Body of pancreas (tissue), 4 donors: ENCODE data around the gene SLC13A3. TPM values are rescaled to one million over a fixed set of nuclear protein-coding genes. Genes with fewer than 3 reads are reported as not detected.

ENCODE experiments used
- ATAC-seq: fragments of 150-250 bp; one replicate; pipeline ENCODE4 v1.9.1; 2016
- DNase-seq, 4 donors: peaks; one replicate each; pipeline ENCODE4 v3.0.0-alpha.2; 2019
- H3K27ac ChIP-seq, 4 donors: fragments of 200-600 bp; sonication (generic); 1 replicate in 3 of 4; 2 replicates in 1 of 4; pipeline versions ENCODE4 v1.5.1 to v1.6.1; 2016 to 2019; ENCODE audit warnings: mild to moderate bottlenecking in 1 of 4, mixed read lengths in 1 of 4, moderate library complexity in 1 of 4
- H3K27me3 ChIP-seq, 2 donors: fragments of 200-600 bp; sonication (generic); one replicate each; pipeline ENCODE4 v1.6.0; 2016; ENCODE audit warnings: mild to moderate bottlenecking in 1 of 2
- H3K36me3 ChIP-seq, 2 donors: fragments of 200-600 bp; sonication (generic); replicated peaks in 1 of 2; 2 replicates each; pipeline ENCODE4 v1.5.1; 2016; ENCODE audit warnings: low read depth in 2 of 2; ENCODE audit not compliant: insufficient read depth in 1 of 2
- H3K4me1 ChIP-seq: fragments of 200-600 bp; sonication (generic); one replicate; pipeline ENCODE4 v1.6.0; 2016
- H3K4me3 ChIP-seq, 2 donors: fragments of 200-600 bp; sonication (generic); 1 replicate in 1 of 2; 2 replicates in 1 of 2; pipeline ENCODE4 v1.5.1; 2016 to 2019
- H3K9me3 ChIP-seq, 3 donors: fragments of 200-600 bp; sonication (generic); 1 replicate in 2 of 3; 2 replicates in 1 of 3; pipeline ENCODE4 v1.5.1; 2016
- POLR2A ChIP-seq, 3 donors: fragments of 450-650 bp; IDR thresholded peaks; one replicate each; pipeline ENCODE4 v1.6.1; 2016; ENCODE audit warnings: antibody characterized with exemption in 3 of 3, mild to moderate bottlenecking in 2 of 3
- WGBS, 2 donors: methylation state at CpG; one replicate each; pipeline ENCODE4 v1.1.5; 2017; 5-methylcytosine and 5-hydroxymethylcytosine counted together
- intact Hi-C: fragments of 100-400 bp; cut with DNase I; formaldehyde crosslinking; loops from one replicate; pipeline ENCODE4 v1.15.1; 2023
- total RNA-seq, 2 donors: library from RNA; depleted of rRNA; stranded (reverse); fragments of >200 nt; gene quantifications; one replicate each; pipeline ENCODE4 v1.1.0, GENCODE V29; 2016
- TF ChIP-seq, protein P1 (sequence below), 7 experiments: fragments of 450-650 bp in 4 of 7; fragments of 200-600 bp in 3 of 7; sonication (generic) in 3 of 7; IDR thresholded peaks; one replicate each; pipeline ENCODE4 v1.5.1; 2016 to 2019; ENCODE audit warnings: antibody characterized with exemption in 7 of 7

The SLC13A3 gene
- total RNA-seq, 2 donors from 2014 or later = 3.4 to 6.3 TPM

DNA sequence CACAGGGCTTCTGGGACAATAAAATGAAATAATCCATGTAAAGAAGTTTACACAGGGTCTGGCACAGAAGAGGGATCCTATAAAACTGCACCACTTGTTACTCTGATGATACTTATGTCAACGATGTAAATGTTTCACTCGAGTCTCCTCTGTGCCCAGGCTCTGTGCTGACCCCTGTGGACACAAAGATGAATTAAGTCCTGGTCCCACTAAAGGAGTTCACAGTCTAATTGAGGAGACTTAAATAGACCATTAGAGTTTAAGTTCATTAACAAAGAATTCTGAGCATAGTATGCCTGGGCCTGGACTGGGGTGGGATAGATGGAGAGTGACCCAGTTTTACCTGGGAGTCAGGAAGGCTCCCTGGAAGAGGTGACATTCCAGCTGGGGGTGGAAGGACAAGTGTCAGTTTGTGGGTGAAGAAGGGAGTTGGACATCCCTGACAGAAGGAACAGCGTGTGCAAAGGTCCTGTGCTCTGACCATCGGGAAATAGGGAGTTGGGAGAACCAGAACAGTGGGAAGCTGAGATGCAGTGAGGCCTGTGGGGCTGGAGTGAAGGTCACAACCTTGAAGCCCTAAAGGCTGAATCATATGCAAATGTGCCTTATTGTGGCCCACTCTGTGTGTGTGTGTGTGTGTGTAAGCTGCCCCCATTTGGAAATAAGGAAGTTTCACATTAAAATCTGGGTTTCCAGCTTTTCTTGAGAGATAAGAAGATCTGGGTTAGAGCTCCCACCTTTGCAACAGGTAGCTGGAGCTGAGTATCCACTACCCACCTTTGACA, 101.9 kb downstream of the SLC13A3 start:
- ATAC-seq (no peak), DNase-seq (no peak)
- H3K27ac ChIP-seq = no peak overlapping the region
- no peaks in the 10 kb centered on the region for H3K27me3 ChIP-seq
- 86 to 88% methylated on average over 4 of the region's 4 CpGs for WGBS, 2 donors
- no peaks in the 10 kb centered on the region for H3K36me3 ChIP-seq
- intact Hi-C loops = no loop called here
- H3K4me1 ChIP-seq = no peaks in the 10 kb centered on the region
- no peaks in the 10 kb centered on the region for H3K9me3 ChIP-seq
- TF ChIP-seq, protein P1, sequence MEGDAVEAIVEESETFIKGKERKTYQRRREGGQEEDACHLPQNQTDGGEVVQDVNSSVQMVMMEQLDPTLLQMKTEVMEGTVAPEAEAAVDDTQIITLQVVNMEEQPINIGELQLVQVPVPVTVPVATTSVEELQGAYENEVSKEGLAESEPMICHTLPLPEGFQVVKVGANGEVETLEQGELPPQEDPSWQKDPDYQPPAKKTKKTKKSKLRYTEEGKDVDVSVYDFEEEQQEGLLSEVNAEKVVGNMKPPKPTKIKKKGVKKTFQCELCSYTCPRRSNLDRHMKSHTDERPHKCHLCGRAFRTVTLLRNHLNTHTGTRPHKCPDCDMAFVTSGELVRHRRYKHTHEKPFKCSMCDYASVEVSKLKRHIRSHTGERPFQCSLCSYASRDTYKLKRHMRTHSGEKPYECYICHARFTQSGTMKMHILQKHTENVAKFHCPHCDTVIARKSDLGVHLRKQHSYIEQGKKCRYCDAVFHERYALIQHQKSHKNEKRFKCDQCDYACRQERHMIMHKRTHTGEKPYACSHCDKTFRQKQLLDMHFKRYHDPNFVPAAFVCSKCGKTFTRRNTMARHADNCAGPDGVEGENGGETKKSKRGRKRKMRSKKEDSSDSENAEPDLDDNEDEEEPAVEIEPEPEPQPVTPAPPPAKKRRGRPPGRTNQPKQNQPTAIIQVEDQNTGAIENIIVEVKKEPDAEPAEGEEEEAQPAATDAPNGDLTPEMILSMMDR (IDR thresholded peaks at IDR 0.05) = no peak
- TF ChIP-seq POLR2A (IDR thresholded peaks at IDR 0.05) = no peak
- H3K4me3 ChIP-seq = no peak overlapping the region

DNA sequence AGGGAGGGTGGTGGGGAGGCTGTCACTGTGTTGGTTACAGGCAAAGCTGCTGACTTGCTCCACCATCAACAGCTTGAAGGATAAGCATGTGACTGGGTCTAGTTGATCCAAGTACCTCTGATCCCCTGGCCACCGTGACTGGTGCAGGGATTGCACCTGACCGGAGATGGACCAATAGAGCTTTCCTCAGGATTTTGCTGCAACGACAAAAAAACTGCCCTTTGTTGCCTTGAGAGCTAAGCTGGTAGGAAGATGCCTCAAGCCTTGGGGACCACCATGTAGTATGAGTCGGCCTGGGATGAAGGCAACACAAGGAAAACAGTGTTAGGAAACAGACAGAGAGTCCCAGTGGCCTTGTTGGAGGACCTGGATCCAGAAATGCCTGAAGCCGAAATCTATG, 102.6 kb downstream of the SLC13A3 start:
- intact Hi-C loops = no loop called here
- Histone ChIP-seq H3K4me1 (no peaks in the 10 kb centered on the region), H3K9me3 (no peaks in the 10 kb centered on the region), H3K27ac (no peak overlapping the region), H3K4me3 (no peak overlapping the region), H3K27me3 (no peaks in the 10 kb centered on the region), H3K36me3 (no peaks in the 10 kb centered on the region)
- ATAC-seq = no peak
- TF ChIP-seq POLR2A (IDR thresholded peaks at IDR 0.05) = no peak
- TF ChIP-seq, protein P1 (IDR thresholded peaks at IDR 0.05) = no peak
- WGBS, 2 donors = 75 to 82% methylated on average over 3 to 5 of the region's 5 CpGs
- DNase-seq = no peak

DNA sequence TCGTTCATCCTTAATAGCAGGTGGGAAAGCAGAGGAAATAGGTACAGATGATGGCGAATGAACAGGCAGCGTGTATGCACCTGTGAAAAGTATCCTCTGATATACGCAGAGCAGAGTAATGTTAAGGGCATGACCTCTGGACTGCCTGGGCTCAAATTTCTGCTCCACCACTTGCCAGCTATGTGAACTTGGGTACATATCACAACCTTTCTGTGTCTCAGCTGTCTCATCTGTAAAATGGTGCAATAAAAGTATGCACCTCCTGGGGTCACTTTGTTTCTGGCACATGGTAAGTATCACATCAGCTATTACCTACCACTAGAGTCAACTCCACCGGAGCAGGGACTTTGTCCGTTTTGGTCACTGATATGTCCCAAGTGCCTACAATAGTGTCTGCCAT, 103.3 kb downstream of the SLC13A3 start:
- WGBS, 2 donors = 73 to 78% methylated on average over 6 of the region's 6 CpGs
- DNase-seq = no peak
- Histone ChIP-seq H3K9me3 (no peaks in the 10 kb centered on the region), H3K4me3 (no peak overlapping the region), H3K27me3 (no peaks in the 10 kb centered on the region), H3K36me3 (no peaks in the 10 kb centered on the region), H3K27ac (no peak overlapping the region), H3K4me1 (no peaks in the 10 kb centered on the region)
- ATAC-seq = no peak
- TF ChIP-seq, protein P1 (IDR thresholded peaks at IDR 0.05) = no peak
- no peak for TF ChIP-seq POLR2A (IDR thresholded peaks at IDR 0.05)
- intact Hi-C loops = no loop called here

DNA sequence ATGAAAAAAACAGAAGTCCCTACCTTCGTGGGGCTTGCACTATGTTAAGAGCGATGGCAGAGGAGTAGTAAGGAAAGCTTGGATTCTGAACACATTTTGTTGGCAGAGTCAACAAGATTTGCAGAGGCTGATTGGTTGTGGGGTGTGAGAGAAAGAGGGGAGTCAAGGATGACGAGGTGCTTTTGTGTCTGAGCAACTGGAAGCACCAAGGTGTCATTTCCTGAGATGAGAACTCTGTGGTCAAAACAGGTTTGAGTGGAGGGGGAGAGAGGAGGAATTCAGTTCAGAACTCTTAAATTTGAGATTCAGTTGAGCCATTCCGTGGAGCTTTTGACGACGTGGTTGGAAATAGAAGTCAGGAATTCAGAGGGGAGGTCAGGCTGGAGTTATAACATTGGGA, 104.3 kb downstream of the SLC13A3 start:
- 55 to 66% methylated on average over 6 of the region's 6 CpGs for WGBS, 2 donors
- no peak overlapping the region for H3K27ac ChIP-seq
- ATAC-seq = no peak

More for the DNA sequence above, 104.3 kb downstream of the SLC13A3 start:
- intact Hi-C loops = no loop called here
- no peak for DNase-seq
- Histone ChIP-seq H3K36me3 (no peaks in the 10 kb centered on the region), H3K9me3 (no peaks in the 10 kb centered on the region), H3K4me1 (no peaks in the 10 kb centered on the region), H3K4me3 (no peak overlapping the region), H3K27me3 (no peaks in the 10 kb centered on the region)
- TF ChIP-seq, protein P1 (IDR thresholded peaks at IDR 0.05) = no peak
- no peak for TF ChIP-seq POLR2A (IDR thresholded peaks at IDR 0.05)
